HG03097 (cell line): Measurements from ENCODE around the gene SNRPD3.

ENCODE experiments used
- ATAC-seq: cut with Tn5 transposase; IDR thresholded peaks from one replicate; pipeline ENCODE4 v1.9.1; 2021; ENCODE audit not compliant: unreplicated experiment, low FRiP score

Gene SNRPD3

DNA sequence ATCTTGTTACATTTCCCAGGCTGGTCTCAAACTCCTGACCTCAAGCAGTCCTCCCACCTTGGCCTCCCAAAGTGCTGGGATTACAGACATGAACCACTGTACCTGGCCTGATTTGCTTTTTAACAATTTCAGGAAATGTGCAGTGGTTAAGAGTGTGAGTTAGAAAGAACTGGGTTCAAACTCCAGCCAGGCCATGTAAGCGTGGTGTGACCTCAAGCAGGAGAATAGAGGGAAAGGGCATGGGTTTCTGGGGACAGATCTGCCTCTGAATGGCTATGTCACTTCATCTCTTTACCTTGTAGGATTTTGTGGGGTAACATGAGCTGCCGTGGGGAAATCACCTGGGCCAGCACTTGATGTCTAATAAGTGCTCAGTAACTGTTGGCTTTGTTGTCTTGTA, 9.3 kb downstream of the SNRPD3 start:
- no peak for ATAC-seq

DNA sequence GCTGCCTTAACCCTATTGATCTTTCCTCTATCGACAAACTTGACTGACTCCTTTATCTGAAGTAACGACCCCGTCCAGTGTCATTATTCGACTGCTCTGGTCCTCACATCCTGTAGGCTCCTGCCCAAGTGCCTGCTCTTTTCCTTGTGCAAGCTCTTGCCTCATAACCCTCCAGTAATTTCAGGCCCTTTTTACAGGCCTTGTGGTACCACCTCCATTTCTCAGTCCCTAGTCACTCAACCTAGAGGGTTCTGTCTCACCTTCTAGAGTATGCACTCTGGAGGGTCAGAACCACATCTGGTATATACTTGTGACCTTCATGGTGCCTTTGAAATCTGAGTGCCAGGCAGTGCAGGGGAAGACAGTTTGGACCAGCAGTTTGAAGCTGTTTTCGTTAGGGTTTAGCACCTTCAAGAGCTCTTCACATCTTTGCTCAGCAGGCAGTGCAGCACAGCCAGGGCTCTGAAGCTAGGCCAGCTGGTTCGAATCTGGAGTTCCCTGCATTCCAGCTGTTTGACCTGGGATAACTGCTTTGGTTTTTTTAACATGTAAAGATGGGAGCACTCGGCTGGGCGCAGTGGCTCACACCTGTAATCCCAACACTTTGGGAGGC, 11.2 kb downstream of the SNRPD3 start:
- ATAC-seq = no peak

- no peak for ATAC-seq
These were observed 11.9 kb downstream of the SNRPD3 start for GRCh38 chr22:24567668-24568067.

GRCh38 chr22:24571266-24571665, 15.5 kb downstream of the SNRPD3 start:
- no peak for ATAC-seq

- no peak for ATAC-seq
These were observed 21.0 kb downstream of the SNRPD3 start for GRCh38 chr22:24576778-24577177.

- ATAC-seq = no peak
These were observed 22.8 kb downstream of the SNRPD3 start for GRCh38 chr22:24578355-24579257.

DNA sequence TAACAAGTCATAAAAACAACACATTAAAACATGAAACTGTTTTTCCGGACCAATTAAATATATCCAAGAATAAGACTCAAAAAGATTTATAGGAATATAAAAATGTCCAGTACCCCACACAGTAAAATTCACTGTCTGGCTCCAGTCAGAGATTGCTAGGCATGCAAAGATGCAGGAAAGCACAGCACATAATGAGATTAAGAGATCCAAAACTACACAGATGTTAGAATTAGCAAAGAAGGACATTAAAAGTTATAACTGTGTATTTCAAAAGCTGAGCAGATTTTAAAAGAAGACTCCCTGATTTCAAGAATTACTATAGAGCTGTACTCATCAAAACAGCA, 23.4 kb downstream of the SNRPD3 start:
- ATAC-seq = no peak

DNA sequence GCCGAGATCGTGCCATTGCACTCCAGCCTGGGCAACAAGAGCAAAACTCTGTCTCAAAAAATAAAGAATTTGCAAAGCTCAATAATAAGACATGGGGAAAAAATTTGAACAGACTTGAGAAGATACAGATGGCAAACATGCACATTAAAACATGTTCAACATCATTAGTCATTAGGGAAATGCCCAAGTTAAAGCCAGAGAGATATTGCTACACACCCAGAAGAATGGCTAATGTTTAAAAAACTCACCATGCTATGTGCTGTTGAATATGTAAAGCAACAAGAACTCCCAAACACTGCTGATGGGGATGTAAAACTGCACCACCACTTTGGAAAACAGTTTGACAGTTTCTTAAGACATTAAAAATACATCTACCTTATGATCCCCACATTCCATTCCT, 24.5 kb downstream of the SNRPD3 start:
- no peak for ATAC-seq

GRCh38 chr22:24582056-24582814, 26.4 kb downstream of the SNRPD3 start:
- ATAC-seq = no peak

GRCh38 chr22:24583221-24584165, 27.7 kb downstream of the SNRPD3 start:
- ATAC-seq = no peak

DNA sequence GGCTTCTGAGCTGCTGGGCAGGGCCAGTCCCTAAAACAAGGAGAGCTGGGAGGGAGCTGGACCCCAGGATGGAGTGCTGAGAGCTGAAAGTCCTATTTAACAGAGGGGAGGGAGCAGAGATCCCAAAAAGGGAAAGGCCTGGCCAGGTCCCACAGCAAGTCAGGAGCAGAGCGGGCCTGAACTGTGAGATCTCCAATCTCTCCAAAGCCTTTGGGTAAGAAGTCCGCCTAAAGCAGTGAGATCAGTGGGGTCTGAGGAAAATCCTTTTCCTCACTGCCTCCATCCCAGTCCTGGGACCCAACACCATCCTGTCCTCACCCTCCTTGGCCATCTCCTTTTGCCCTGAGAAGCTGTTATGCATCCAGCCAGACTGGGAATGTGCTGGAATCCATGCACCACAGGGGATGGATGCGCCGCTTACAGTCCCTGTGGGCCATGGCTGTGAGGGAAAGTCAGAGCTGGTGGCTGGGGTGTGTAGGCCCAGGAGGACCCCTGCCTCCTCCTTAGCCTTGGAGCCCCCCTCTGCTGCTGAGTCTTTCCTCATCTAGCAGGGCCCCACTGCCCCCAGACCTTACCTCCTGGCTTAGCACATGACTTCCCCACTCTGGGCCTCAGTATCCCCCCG, 28.5 kb downstream of the SNRPD3 start:
- no peak for ATAC-seq

DNA sequence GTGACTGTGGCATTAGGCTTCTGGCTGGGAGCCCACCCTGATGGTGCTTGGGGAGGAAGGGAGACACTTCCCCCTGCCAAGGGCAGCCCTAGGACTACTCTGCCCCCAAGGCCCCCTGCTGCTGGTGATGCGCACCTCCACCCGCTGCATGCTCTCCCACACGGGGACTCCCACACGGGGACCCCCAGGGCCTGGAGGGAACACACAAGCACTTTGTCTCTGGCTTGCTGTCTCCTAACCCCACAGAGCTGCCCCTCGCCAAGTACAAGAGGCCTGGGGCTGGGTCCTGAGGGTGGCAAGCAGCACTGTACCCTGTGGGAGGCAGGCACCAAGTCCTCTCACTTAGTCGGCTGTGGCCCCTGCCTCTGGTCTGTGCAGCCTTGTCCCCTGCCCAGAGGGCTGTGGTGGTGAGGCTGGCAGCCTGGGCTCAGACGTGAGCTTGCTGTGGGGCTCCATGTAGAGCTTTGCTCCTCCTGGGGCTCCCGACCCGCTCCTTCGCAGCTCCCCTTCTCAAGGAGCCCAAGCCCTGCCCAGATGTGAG, 29.1 kb downstream of the SNRPD3 start:
- no peak for ATAC-seq

DNA sequence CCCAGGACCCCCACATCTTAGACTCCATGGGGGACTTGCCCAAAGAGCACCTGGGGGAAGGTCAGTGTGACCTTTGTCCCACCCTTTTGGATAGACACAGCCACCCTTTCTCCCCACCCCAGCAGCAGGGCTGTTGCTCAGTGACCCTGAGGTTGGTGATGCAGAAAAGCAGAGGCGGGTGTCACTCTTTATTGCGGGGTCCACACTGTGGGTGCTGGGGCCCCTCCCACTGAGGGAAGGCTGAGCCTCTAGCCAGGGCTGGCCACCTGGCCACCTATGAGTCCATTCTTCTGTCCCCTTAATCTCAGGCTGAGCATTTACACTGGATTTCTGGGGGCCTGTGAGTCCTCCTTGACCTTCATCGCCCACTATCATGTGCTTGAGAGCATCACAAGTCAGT, 29.7 kb downstream of the SNRPD3 start:
- no peak for ATAC-seq

DNA sequence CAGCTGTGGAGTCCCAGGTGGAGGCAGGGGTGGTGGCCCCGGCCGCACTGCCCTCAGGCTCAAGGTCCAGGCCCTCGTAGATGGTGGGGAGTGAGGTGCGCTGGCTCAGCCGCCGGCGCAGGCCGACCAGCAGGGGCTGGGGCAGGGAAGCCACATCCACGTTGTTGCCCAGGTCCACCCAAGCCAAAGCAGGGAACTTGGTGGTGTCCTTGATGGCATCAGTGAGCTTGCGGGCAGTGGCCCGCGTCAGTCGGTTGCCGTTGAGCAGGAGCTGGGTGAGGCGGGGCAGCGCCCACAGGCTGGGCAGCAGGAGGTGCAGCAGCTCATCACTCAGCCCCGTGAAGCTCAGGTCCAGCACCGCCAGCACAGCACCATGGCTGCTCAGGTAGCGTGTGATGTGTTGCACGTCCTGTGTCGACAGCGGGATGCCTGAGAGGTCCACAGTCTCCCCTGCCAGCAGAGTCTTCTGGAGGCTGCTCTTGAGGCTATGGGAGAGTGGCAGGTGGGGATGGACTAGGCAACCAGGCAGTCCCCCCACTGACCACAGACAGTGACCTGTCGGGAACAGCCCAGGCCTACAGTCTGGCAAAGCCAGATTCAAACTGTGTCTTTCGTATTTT, 30.2 kb downstream of the SNRPD3 start:
- ATAC-seq = no peak

DNA sequence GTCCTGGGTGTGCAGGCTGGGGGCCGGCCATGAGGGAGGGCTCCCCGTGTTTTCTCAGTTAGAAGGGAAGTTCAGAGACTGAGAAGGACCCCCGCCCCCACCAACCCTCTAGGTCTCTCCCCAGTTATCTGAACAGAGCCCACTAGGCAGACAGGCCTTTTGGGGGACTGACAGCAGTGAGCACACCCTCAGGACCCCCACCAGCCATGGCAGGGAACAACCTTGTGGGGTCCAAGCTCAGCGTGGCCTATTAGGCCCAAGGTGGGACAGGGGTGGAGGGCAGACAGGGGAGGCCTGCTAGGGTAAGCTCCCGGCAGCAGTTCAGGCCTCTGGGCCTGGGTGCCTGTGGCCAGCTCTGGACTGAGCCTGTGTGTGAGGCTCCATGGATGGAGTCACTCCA, 31.5 kb downstream of the SNRPD3 start:
- ATAC-seq = no peak

- ATAC-seq = no peak
These were observed 32.1 kb downstream of the SNRPD3 start for GRCh38 chr22:24587948-24588347.

GRCh38 chr22:24588381-24588756, 32.6 kb downstream of the SNRPD3 start:
- ATAC-seq = no peak

DNA sequence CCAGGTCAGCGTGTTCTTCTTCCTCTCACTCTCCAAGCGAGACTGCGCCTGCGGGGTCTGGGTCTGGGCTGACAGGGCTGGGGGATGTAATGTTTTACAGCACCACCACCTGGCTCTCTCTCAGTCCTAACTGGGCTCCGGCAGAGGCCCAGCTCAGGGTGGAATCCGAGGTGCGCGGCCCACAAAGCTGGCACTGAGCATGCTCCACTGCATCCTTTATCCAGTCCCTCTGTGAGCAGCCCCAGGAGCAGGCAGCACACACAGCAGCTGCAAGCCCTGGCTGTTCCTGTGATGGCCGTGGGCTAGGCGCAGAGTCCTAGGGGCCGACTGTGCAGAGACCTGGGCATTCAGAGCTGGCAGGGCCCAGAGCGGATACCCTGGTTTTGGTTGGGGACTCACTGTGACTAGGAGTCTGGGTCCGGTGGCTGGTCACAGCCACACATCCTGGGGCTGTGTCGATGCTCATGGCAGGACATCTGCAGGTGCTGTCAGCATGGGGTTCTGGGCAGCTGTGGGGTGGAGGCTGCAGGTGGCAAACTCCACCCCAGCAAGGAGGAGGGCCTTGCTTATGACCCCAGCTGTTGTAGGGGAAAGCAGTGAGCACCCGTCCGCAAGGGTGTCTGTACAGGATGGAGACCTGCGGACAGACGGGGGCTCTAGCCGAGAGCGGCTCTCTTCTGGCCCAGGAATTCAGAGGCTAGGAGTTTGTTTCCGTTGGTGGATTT, 33.1 kb downstream of the SNRPD3 start:
- ATAC-seq = no peak
